Heart left ventricle (tissue), 13 donors: ENCODE data around the gene RBM4.

Source experiments
- POLR2A ChIP-seq, 2 donors: fragments of 450-650 bp; IDR thresholded peaks; one replicate each; pipeline ENCODE4 v1.6.1; 2017; ENCODE audit warnings: antibody characterized with exemption in 2 of 2, mild to moderate bottlenecking in 2 of 2, moderate library complexity in 2 of 2
- TF ChIP-seq, protein P1 (sequence below), 12 donors: fragments of 200-600 bp; sonication (generic) in 4 of 12; IDR thresholded peaks; one replicate each; pipeline versions ENCODE4 v1.5.0 to v1.8.0; 2018 to 2022; ENCODE audit warnings: antibody characterized with exemption in 12 of 12, mild to moderate bottlenecking in 5 of 12
- donor health status: ischemic (EF 13 %, LVEDD 7.1; RV severe dilation, severe dysfunction).
- donor health status: DM: no; HTN: yes; CAD: no.
- donor health status: DM: no; HTN: no; CAD: no.
- donor health status: ischemic (EF 25% LVEDD 6.9; RV normal size, moderate dysfunction).
- donor health status: ischemic (EF 25% LVEDD 5.7; RV mildly dilated, moderate dysfunction).
- donor health status: ischemic (EF 35%, LVEDD 5.7; RV mildly dilated, moderate dysfunction).
- donor health status: nonischemic (EF 11% LVEDD 7.7; RV severe dilation, severe dysfunction).
- donor health status: DM: yes; HTN: yes; CAD: no.
- donor health status: PGD.
- donor health status: ischemic (EF 29% LVEDD 5.4; RV normal size, mild dysfunction).
- donor health status: nonischemic (EF 23%, LVEDD 6.1; RV moderate dilation, normal function).

GRCh38 chr11:66632952-66633351 lies 5.6 kb upstream of the RBM4 start:
- TF ChIP-seq, protein P1, sequence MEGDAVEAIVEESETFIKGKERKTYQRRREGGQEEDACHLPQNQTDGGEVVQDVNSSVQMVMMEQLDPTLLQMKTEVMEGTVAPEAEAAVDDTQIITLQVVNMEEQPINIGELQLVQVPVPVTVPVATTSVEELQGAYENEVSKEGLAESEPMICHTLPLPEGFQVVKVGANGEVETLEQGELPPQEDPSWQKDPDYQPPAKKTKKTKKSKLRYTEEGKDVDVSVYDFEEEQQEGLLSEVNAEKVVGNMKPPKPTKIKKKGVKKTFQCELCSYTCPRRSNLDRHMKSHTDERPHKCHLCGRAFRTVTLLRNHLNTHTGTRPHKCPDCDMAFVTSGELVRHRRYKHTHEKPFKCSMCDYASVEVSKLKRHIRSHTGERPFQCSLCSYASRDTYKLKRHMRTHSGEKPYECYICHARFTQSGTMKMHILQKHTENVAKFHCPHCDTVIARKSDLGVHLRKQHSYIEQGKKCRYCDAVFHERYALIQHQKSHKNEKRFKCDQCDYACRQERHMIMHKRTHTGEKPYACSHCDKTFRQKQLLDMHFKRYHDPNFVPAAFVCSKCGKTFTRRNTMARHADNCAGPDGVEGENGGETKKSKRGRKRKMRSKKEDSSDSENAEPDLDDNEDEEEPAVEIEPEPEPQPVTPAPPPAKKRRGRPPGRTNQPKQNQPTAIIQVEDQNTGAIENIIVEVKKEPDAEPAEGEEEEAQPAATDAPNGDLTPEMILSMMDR (IDR thresholded peaks at IDR 0.05): no peak
- TF ChIP-seq POLR2A (IDR thresholded peaks at IDR 0.05): no peak
